Measurements from ENCODE around the gene TCTN1. TPM values are rescaled to one million over a fixed set of nuclear protein-coding genes. Genes with fewer than 3 reads are reported as not detected.

TCTN1 gene
- total RNA-seq, 1 donor from 2014 or later: 24.4 TPM

GRCh38 chr12:110669193-110669502, 55.2 kb downstream of the TCTN1 start:
- Mint-ChIP-seq H3K9me3 (ENCODE audit: unreplicated experiment) (no peaks in the 10 kb centered on the region), H3K27me3 (ENCODE audit: unreplicated experiment) (peaks cover 1% of the 10 kb centered on the region), H3K27ac (ENCODE audit: unreplicated experiment) (no peak overlapping the region), H3K4me3 (ENCODE audit: unreplicated experiment) (no peak overlapping the region), H3K4me1 (ENCODE audit: unreplicated experiment) (no peaks in the 10 kb centered on the region), H3K36me3 (ENCODE audit: low read depth, unreplicated experiment) (peaks cover 15% of the 10 kb centered on the region)
- DNase-seq (ENCODE audit: low spot score): no peak
- TF ChIP-seq CTCF (IDR thresholded peaks at IDR 0.05; ENCODE audit: unreplicated experiment): no peak

- Mint-ChIP-seq H3K27me3 (ENCODE audit: unreplicated experiment) (peaks cover 1% of the 10 kb centered on the region), H3K4me3 (ENCODE audit: unreplicated experiment) (no peak overlapping the region)
Measured at GRCh38 chr12:110670161-110670701, 56.3 kb downstream of the TCTN1 start.

DNA sequence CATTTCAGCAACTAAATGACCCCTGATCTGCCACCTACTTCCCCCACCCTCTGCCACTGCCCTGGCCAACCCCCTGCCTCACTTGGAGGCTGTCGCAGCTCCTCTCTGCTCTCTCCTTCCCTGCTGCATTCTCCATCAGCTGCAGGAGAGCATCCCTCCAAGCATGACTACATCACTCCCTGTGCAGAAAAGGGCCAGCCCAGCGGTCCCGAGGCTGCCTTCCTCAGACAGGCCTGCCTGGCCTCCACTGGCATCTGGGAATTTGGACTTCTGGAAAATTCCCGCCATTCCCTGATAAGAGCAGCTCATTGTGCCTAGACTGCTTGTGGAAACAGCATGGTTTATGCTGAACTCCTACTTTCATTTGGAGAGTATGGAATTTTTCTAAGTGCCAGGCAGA, 62.2 kb downstream of the TCTN1 start:
- no peak for TF ChIP-seq CTCF (IDR thresholded peaks at IDR 0.05; ENCODE audit: unreplicated experiment)
- Mint-ChIP-seq H3K9me3 (ENCODE audit: unreplicated experiment) (no peaks in the 10 kb centered on the region), H3K27ac (ENCODE audit: unreplicated experiment) (no peak overlapping the region), H3K4me3 (ENCODE audit: unreplicated experiment) (no peak overlapping the region), H3K36me3 (ENCODE audit: low read depth, unreplicated experiment) (peaks cover 12% of the 10 kb centered on the region), H3K4me1 (ENCODE audit: unreplicated experiment) (peaks cover 9% of the 10 kb centered on the region), H3K27me3 (ENCODE audit: unreplicated experiment) (peaks cover 1% of the 10 kb centered on the region)
- DNase-seq (ENCODE audit: low spot score): no peak

More at GRCh38 chr12:110670161-110670701, 56.3 kb downstream of the TCTN1 start:
- H3K9me3 Mint-ChIP-seq (ENCODE audit: unreplicated experiment): no peaks in the 10 kb centered on the region
- peaks cover 13% of the 10 kb centered on the region for H3K36me3 Mint-ChIP-seq (ENCODE audit: low read depth, unreplicated experiment)
- no peak for TF ChIP-seq CTCF (IDR thresholded peaks at IDR 0.05; ENCODE audit: unreplicated experiment)
- H3K27ac Mint-ChIP-seq (ENCODE audit: unreplicated experiment): no peak overlapping the region
- DNase-seq (ENCODE audit: low spot score): no peak
- H3K4me1 Mint-ChIP-seq (ENCODE audit: unreplicated experiment): no peaks in the 10 kb centered on the region

DNA sequence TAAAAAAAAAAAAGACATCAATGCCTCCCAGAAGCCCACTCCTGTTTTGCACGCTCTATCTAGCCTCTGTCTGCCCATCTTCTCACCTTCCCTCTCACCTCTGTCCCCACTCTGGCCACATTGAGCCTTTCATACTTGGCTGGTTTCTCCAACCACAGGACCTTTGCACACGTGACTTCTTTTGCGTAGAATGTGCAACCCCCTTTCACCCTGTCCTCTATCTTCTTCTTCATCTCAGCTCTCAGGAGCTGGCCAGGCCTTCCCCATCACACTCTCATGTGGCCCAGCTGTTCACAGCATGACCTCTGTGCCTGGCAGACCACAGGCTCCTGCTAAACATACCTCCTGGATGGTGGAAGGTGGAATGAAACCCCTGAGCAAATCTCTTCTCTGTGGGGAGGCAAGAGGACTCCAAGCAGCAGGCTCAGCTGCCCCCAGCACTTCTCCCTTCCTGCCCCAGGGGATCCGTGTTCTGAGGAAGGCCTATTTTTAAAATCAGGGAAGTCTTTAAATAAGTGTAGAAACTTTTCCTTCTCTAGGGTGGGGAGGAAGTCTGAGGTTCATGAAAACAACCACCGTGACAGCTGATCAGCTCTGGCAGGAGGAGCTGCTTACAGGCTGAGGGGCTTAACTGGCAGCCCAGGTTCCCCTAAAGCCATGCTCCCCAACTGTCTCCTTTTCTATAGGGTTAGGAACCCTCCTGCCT, 63.4 kb downstream of the TCTN1 start:
- no peak for TF ChIP-seq CTCF (IDR thresholded peaks at IDR 0.05; ENCODE audit: unreplicated experiment)
- Mint-ChIP-seq H3K9me3 (ENCODE audit: unreplicated experiment) (no peaks in the 10 kb centered on the region), H3K4me3 (ENCODE audit: unreplicated experiment) (no peak overlapping the region), H3K27me3 (ENCODE audit: unreplicated experiment) (peaks cover 2% of the 10 kb centered on the region), H3K36me3 (ENCODE audit: low read depth, unreplicated experiment) (peaks cover 12% of the 10 kb centered on the region), H3K4me1 (ENCODE audit: unreplicated experiment) (peaks cover 9% of the 10 kb centered on the region), H3K27ac (ENCODE audit: unreplicated experiment) (no peak overlapping the region)
- DNase-seq (ENCODE audit: low spot score): no peak

DNA sequence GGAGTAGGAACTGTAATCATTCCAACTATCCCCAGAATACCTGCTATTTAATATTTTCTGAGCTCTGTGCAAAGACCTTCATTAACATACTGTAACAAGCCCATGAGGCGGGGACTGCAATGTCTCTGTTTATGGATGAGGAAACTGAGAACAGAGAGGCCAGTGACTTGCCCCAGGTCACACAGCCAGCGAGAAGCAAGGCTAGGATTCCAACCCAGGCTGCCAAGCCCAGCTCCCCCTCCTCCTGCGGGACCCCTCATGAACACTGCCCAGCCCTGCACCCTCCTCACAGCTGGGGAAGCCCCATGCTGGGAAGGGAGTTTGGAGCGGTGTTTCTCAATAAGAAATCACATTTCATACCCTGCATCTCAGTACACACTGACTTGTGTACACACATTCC, 64.1 kb downstream of the TCTN1 start:
- Mint-ChIP-seq H3K27ac (ENCODE audit: unreplicated experiment) (no peak overlapping the region), H3K4me3 (ENCODE audit: unreplicated experiment) (no peak overlapping the region), H3K4me1 (ENCODE audit: unreplicated experiment) (peaks cover 9% of the 10 kb centered on the region), H3K9me3 (ENCODE audit: unreplicated experiment) (no peaks in the 10 kb centered on the region), H3K36me3 (ENCODE audit: low read depth, unreplicated experiment) (peaks cover 12% of the 10 kb centered on the region), H3K27me3 (ENCODE audit: unreplicated experiment) (peaks cover 2% of the 10 kb centered on the region)
- no peak for DNase-seq (ENCODE audit: low spot score)
- no peak for TF ChIP-seq CTCF (IDR thresholded peaks at IDR 0.05; ENCODE audit: unreplicated experiment)

All from endothelial cell (in vitro differentiated cells).